H9 (cell line): ENCODE results near the gene HEPHL1. TPM values are rescaled to one million over a fixed set of nuclear protein-coding genes. Genes with fewer than 3 reads are reported as not detected.

Experiments used
- DNase-seq: peaks from one replicate; pipeline ENCODE4 v3.0.0-alpha.2; 2017
- H2AFZ ChIP-seq: one replicate; pipeline ENCODE4 v1.6.1; 2013; ENCODE audit warnings: mild to moderate bottlenecking, low read length, control low read depth, moderate library complexity
- H2AK5ac ChIP-seq: 2 replicates; pipeline ENCODE4 v1.6.1; 2013; ENCODE audit warnings: low read length, control low read depth, mixed read lengths; ENCODE audit not compliant: insufficient read length
- H2BK120ac ChIP-seq: one replicate; pipeline ENCODE4 v1.6.1; 2013; ENCODE audit warnings: low read depth, mild to moderate bottlenecking, low read length, control low read depth, inconsistent platforms; ENCODE audit not compliant: poor library complexity, severe bottlenecking
- H2BK12ac ChIP-seq: 2 replicates; pipeline ENCODE4 v1.6.1; 2013; ENCODE audit warnings: low read length, control low read depth, mixed read lengths, low read depth; ENCODE audit not compliant: insufficient read length
- H2BK15ac ChIP-seq: 2 replicates; pipeline ENCODE4 v1.6.1; 2013; ENCODE audit warnings: low read depth, low read length, control low read depth
- H2BK20ac ChIP-seq: one replicate; pipeline ENCODE4 v1.6.1; 2013; ENCODE audit warnings: low read depth, mild to moderate bottlenecking, low read length, control low read depth, inconsistent platforms; ENCODE audit not compliant: poor library complexity, severe bottlenecking
- H2BK5ac ChIP-seq: 2 replicates; pipeline ENCODE4 v1.6.1; 2013; ENCODE audit warnings: low read length, control low read depth, mixed read lengths; ENCODE audit not compliant: insufficient read length
- H3K14ac ChIP-seq: 2 replicates; pipeline ENCODE4 v1.6.1; 2013; ENCODE audit warnings: low read length, control low read depth; ENCODE audit not compliant: insufficient read depth
- H3K18ac ChIP-seq: 2 replicates; pipeline ENCODE4 v1.6.1; 2013; ENCODE audit warnings: low read depth, mild to moderate bottlenecking, mixed read lengths, low read length, control low read depth; ENCODE audit not compliant: insufficient read length
- H3K23ac ChIP-seq: 2 replicates; pipeline ENCODE4 v1.6.1; 2013; ENCODE audit warnings: low read length, control low read depth, mixed read lengths, low read depth; ENCODE audit not compliant: insufficient read length
- H3K23me2 ChIP-seq: 2 replicates; pipeline ENCODE4 v1.6.1; 2013; ENCODE audit warnings: low read depth, mild to moderate bottlenecking, mixed read lengths, low read length, control low read depth; ENCODE audit not compliant: insufficient read length, poor library complexity, severe bottlenecking
- H3K27ac ChIP-seq: 2 replicates; pipeline ENCODE4 v1.5.1; 2013; ENCODE audit warnings: low read length, control low read depth, mixed read lengths, low read depth; ENCODE audit not compliant: insufficient read length
- H3K27me3 ChIP-seq: 2 replicates; pipeline ENCODE4 v1.6.1; 2013; ENCODE audit warnings: low read length, control low read depth, inconsistent platforms; ENCODE audit not compliant: insufficient read depth
- H3K4ac ChIP-seq: 2 replicates; pipeline ENCODE4 v1.6.1; 2013; ENCODE audit warnings: low read depth, mild to moderate bottlenecking, control low read depth, inconsistent platforms, low read length, moderate library complexity
- H3K4me1 ChIP-seq: 2 replicates; pipeline ENCODE4 v1.6.1; 2013; ENCODE audit warnings: low read length, control low read depth, inconsistent platforms; ENCODE audit not compliant: insufficient read depth
- H3K4me2 ChIP-seq: 2 replicates; pipeline ENCODE4 v1.6.1; 2013; ENCODE audit warnings: low read length, control low read depth, mixed read lengths; ENCODE audit not compliant: insufficient read length, insufficient read depth
- H3K56ac ChIP-seq: 2 replicates; pipeline ENCODE4 v1.6.1; 2013; ENCODE audit warnings: low read depth, mild to moderate bottlenecking, mixed read lengths, low read length, control low read depth; ENCODE audit not compliant: insufficient read length
- H3K79me1 ChIP-seq: 2 replicates; pipeline ENCODE4 v1.6.1; 2013; ENCODE audit warnings: low read depth, mild to moderate bottlenecking, moderate library complexity, low read length, control low read depth, inconsistent platforms; ENCODE audit not compliant: insufficient read depth, poor library complexity, severe bottlenecking
- H3K79me2 ChIP-seq: 2 replicates; pipeline ENCODE4 v1.6.1; 2013; ENCODE audit warnings: low read length, control low read depth, inconsistent platforms; ENCODE audit not compliant: insufficient read depth
- H3K9ac ChIP-seq: 2 replicates; pipeline ENCODE4 v1.6.1; 2013; ENCODE audit warnings: low read length, control low read depth, mixed read lengths; ENCODE audit not compliant: insufficient read length; ENCODE audit errors: extremely low read depth
- H3K9me3 ChIP-seq: one replicate; pipeline ENCODE4 v1.6.1; 2013; ENCODE audit warnings: low read depth, low read length, inconsistent platforms; ENCODE audit not compliant: control insufficient read depth
- H3T11ph ChIP-seq: one replicate; pipeline ENCODE4 v1.6.1; 2013; ENCODE audit warnings: mild to moderate bottlenecking, low read length, control low read depth, inconsistent platforms
- H4K20me1 ChIP-seq: one replicate; pipeline ENCODE4 v1.6.1; 2013; ENCODE audit not compliant: control insufficient read depth, insufficient read length, insufficient read depth
- H4K5ac ChIP-seq: 2 replicates; pipeline ENCODE4 v1.6.1; 2013; ENCODE audit warnings: low read depth, mild to moderate bottlenecking, mixed read lengths, low read length, control low read depth; ENCODE audit not compliant: insufficient read length
- H4K8ac ChIP-seq: replicated peaks from 2 replicates; pipeline ENCODE4 v1.6.1; 2013; ENCODE audit warnings: low read length, control low read depth, mixed read lengths, low read depth; ENCODE audit not compliant: insufficient read length
- H4K91ac ChIP-seq: 2 replicates; pipeline ENCODE4 v1.6.1; 2013; ENCODE audit warnings: low read depth, mild to moderate bottlenecking, moderate library complexity, mixed read lengths, low read length, control low read depth; ENCODE audit not compliant: insufficient read length
- H3K27ac Mint-ChIP-seq, 3 experiments: 2 replicates in 2 of 3; 3 replicates in 1 of 3; pipeline ENCODE4 v1.8.0; 2020 to 2021; ENCODE audit warnings: mixed read lengths in 3 of 3, mild to moderate bottlenecking in 1 of 3, moderate library complexity in 1 of 3
- H3K27me3 Mint-ChIP-seq: 2 replicates; pipeline ENCODE4 v1.8.0; 2021; ENCODE audit warnings: low read depth, mild to moderate bottlenecking, moderate library complexity, mixed read lengths
- H3K36me3 Mint-ChIP-seq, 3 experiments: 2 replicates in 2 of 3; 3 replicates in 1 of 3; pipeline ENCODE4 v1.8.0; 2020 to 2021; ENCODE audit warnings: low read depth in 3 of 3, mixed read lengths in 3 of 3; ENCODE audit not compliant: insufficient read depth in 1 of 3
- H3K4me1 Mint-ChIP-seq, 2 experiments: 2 replicates each; pipeline ENCODE4 v1.8.0; 2020; ENCODE audit warnings: mixed read lengths in 2 of 2
- H3K4me3 Mint-ChIP-seq, 2 experiments: 2 replicates in 1 of 2; 3 replicates in 1 of 2; pipeline ENCODE4 v1.8.0; 2020 to 2021; ENCODE audit warnings: mild to moderate bottlenecking in 2 of 2, mixed read lengths in 2 of 2, moderate library complexity in 1 of 2
- H3K9me3 Mint-ChIP-seq, 2 experiments: 2 replicates in 1 of 2; 3 replicates in 1 of 2; pipeline ENCODE4 v1.8.0; 2020; ENCODE audit warnings: mild to moderate bottlenecking in 2 of 2, mixed read lengths in 2 of 2, moderate library complexity in 1 of 2
- CTCF ChIP-seq: fragments of 200-600 bp; sonication (generic); conservative IDR thresholded peaks from 3 replicates; pipeline ENCODE4 v1.8.0; 2021; ENCODE audit warnings: antibody characterized with exemption, mild to moderate bottlenecking
- WGBS: extraction: QIAGEN DNeasy Blood & Tissue Kit; methylation state at CpG from one replicate; pipeline ENCODE4 v1.1.7; 2013; ENCODE audit warnings: missing lambda C conversion rate, low lambda C conversion rate, mixed read lengths; ENCODE audit not compliant: insufficient read length; ENCODE audit errors: extremely low coverage; 5-methylcytosine and 5-hydroxymethylcytosine counted together
- total RNA-seq: library from RNA; stranded (reverse); gene quantifications from 2 replicates; pipeline ENCODE4 v1.2.1, GENCODE V29; 2021

Gene HEPHL1
- total RNA-seq, 1 experiment from 2014 or later = not detected

DNA sequence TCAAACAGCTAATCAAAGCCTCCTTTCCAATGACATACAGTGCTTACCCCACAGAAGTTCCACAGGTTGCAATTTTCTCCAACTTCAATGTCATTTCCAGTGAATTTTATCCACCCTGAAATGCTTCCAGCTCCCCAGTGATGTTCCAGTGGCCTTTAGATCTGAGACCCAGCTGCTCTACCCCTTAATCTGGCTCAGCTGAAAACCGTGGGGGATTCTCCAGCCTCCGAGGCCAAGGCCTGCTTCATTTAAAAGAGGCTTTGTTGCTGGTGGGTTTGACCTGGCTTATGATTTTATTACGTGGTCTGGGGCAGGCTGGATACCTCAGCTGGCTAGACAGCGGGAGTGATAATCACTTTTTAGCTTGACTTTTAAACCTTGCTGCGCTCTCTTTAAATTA is 10.9 kb downstream of the HEPHL1 start:
- Histone ChIP-seq H3K27ac (no peak overlapping the region), H3T11ph (no peak overlapping the region), H2BK120ac (no peak overlapping the region), H4K8ac (no peak overlapping the region), H4K20me1 (no peaks in the 10 kb centered on the region), H3K14ac (no peak overlapping the region), H3K56ac (no peak overlapping the region), H3K23me2 (no peaks in the 10 kb centered on the region), H4K91ac (no peak overlapping the region), H3K79me1 (no peaks in the 10 kb centered on the region), H3K4me1 (no peaks in the 10 kb centered on the region), H2BK12ac (no peak overlapping the region), H2BK20ac (no peak overlapping the region), H3K9me3 (no peaks in the 10 kb centered on the region), H2AK5ac (no peak overlapping the region), H2AFZ (no peak overlapping the region), H3K18ac (no peak overlapping the region), H3K4ac (no peak overlapping the region), H3K79me2 (no peaks in the 10 kb centered on the region), H3K9ac (no peak overlapping the region), H3K23ac (no peak overlapping the region), H4K5ac (no peak overlapping the region), H2BK15ac (no peak overlapping the region), H2BK5ac (no peak overlapping the region), H3K27me3 (no peaks in the 10 kb centered on the region), H3K4me2 (no peak overlapping the region)
- Mint-ChIP-seq H3K4me1 (peaks cover 0 to 3% of the 10 kb centered on the region in 2 experiments; a peak in 2 of 4 replicates), H3K9me3 (peaks cover 8 to 10% of the 10 kb centered on the region in 2 experiments), H3K4me3 (no peak overlapping the region), H3K36me3 (peaks cover 0 to 14% (median 5%) of the 10 kb centered on the region in 3 experiments; a peak in 4 of 7 replicates), H3K27ac (no peak overlapping the region), H3K27me3 (no peaks in the 10 kb centered on the region; the same call in 1 of the 2 replicates)
- DNase-seq = no peak
- TF ChIP-seq CTCF = no peak
- no CpG with 5 or more reads among the region's 5 CpGs for WGBS
